ENCODE measurements around the gene TMEM125.

Gene TMEM125

GRCh38 chr1:43246466-43247213 is 23.1 kb upstream of the TMEM125 start:
- no peak for DNase-seq (ENCODE audit: low read depth)
- TF ChIP-seq, protein P1, sequence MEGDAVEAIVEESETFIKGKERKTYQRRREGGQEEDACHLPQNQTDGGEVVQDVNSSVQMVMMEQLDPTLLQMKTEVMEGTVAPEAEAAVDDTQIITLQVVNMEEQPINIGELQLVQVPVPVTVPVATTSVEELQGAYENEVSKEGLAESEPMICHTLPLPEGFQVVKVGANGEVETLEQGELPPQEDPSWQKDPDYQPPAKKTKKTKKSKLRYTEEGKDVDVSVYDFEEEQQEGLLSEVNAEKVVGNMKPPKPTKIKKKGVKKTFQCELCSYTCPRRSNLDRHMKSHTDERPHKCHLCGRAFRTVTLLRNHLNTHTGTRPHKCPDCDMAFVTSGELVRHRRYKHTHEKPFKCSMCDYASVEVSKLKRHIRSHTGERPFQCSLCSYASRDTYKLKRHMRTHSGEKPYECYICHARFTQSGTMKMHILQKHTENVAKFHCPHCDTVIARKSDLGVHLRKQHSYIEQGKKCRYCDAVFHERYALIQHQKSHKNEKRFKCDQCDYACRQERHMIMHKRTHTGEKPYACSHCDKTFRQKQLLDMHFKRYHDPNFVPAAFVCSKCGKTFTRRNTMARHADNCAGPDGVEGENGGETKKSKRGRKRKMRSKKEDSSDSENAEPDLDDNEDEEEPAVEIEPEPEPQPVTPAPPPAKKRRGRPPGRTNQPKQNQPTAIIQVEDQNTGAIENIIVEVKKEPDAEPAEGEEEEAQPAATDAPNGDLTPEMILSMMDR (conservative IDR thresholded peaks at IDR 0.05; ENCODE audit: low read depth, low read length), result no peak
- no peak overlapping the region for H3K4me3 ChIP-seq (ENCODE audit: low read length)

- TF ChIP-seq, protein P1 (conservative IDR thresholded peaks at IDR 0.05; ENCODE audit: low read depth, low read length), result no peak
- H3K4me3 ChIP-seq (ENCODE audit: low read length), result no peak overlapping the region
- no peak for DNase-seq (ENCODE audit: low read depth)
These were observed 22.4 kb upstream of the TMEM125 start for GRCh38 chr1:43247256-43247921.

DNA sequence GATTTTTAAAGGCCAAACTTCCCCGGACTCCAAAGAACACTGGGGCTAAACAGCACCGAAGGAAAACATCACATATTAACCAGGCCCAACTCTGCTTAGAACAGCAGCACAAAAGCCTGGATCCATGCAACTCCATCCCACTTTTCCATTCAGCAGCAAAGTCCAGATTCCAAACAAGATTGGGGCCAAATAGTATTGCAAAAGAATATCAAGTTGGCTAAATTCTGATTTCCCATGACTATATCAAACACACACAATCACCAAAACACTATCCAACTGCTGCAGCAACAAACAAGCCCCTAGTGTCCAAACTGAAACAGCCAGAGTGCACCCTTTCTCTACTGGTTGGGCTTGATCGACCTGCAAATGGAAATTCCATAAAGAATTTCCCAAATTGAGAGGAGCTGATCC is 19.4 kb upstream of the TMEM125 start:
- no peak overlapping the region for H3K4me3 ChIP-seq (ENCODE audit: low read length)
- TF ChIP-seq, protein P1 (conservative IDR thresholded peaks at IDR 0.05; ENCODE audit: low read depth, low read length), result no peak
- DNase-seq (ENCODE audit: low read depth), result no peak

DNA sequence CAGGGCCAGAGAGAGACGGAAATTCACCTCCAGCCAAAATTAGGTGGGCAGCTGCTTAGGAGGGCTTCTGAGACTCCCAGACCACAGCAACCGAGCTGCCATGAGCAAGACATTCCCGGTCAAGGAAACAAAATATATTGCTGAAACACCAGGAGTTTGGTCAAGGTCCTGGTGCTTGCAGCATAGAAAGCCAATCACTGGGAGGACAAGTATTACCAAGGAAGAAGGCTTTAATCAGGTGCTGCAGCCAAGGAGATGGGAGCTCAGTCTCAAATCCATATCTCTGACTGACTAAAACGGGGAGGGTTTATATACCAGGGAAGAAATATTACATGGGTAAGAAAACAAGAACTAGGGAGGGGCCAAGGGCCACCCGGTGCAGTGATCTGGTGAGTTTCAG is 18.8 kb upstream of the TMEM125 start:
- no peak overlapping the region for H3K4me3 ChIP-seq (ENCODE audit: low read length)
- TF ChIP-seq, protein P1 (conservative IDR thresholded peaks at IDR 0.05; ENCODE audit: low read depth, low read length), result no peak
- no peak for DNase-seq (ENCODE audit: low read depth)

- DNase-seq (ENCODE audit: low read depth), result no peak
- TF ChIP-seq, protein P1 (conservative IDR thresholded peaks at IDR 0.05; ENCODE audit: low read depth, low read length), result no peak
- H3K4me3 ChIP-seq (ENCODE audit: low read length), result no peak overlapping the region
These were observed 17.6 kb upstream of the TMEM125 start for GRCh38 chr1:43252225-43252624.

DNA sequence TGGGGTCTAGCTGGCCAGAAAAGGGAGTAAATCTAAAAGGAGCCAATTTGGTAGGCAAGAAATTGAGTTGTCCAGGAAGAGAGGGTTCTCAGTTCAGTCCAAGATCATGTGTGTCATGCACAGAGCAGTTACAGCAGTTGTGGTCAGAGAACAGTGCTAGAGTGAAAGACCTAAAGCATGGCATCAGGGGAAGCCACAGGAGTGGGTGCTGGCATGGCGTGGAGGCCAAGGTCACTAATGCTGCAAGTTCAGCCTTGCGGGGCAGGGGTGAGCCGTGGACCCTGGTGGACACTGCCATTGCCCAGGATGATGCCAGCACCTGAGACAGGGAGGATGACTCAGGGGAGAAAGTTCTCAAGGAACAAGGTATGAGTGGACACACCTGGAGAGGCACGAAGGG is 16.6 kb upstream of the TMEM125 start:
- H3K4me3 ChIP-seq (ENCODE audit: low read length), result no peak overlapping the region
- TF ChIP-seq, protein P1 (conservative IDR thresholded peaks at IDR 0.05; ENCODE audit: low read depth, low read length), result no peak
- no peak for DNase-seq (ENCODE audit: low read depth)

- no peak overlapping the region for H3K4me3 ChIP-seq (ENCODE audit: low read length)
- TF ChIP-seq, protein P1 (conservative IDR thresholded peaks at IDR 0.05; ENCODE audit: low read depth, low read length), result no peak
- no peak for DNase-seq (ENCODE audit: low read depth)
These were observed 15.9 kb upstream of the TMEM125 start for GRCh38 chr1:43253876-43254275.
